ENCODE results near the gene ADGRV1.

ADGRV1 gene

GRCh38 chr5:91031402-91031752 is 472.8 kb downstream of the ADGRV1 start:
- H3K4me3 ChIP-seq (ENCODE audit: low read length) = no peak overlapping the region
- H3F3A ChIP-seq (ENCODE audit: control insufficient read depth, insufficient read depth) = no peaks in the 10 kb centered on the region
- TF ChIP-seq, protein P1, sequence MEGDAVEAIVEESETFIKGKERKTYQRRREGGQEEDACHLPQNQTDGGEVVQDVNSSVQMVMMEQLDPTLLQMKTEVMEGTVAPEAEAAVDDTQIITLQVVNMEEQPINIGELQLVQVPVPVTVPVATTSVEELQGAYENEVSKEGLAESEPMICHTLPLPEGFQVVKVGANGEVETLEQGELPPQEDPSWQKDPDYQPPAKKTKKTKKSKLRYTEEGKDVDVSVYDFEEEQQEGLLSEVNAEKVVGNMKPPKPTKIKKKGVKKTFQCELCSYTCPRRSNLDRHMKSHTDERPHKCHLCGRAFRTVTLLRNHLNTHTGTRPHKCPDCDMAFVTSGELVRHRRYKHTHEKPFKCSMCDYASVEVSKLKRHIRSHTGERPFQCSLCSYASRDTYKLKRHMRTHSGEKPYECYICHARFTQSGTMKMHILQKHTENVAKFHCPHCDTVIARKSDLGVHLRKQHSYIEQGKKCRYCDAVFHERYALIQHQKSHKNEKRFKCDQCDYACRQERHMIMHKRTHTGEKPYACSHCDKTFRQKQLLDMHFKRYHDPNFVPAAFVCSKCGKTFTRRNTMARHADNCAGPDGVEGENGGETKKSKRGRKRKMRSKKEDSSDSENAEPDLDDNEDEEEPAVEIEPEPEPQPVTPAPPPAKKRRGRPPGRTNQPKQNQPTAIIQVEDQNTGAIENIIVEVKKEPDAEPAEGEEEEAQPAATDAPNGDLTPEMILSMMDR (IDR thresholded peaks at IDR 0.05; ENCODE audit: low read depth, low read length, poor library complexity, severe bottlenecking) = no peak
- TF ChIP-seq EZH2phosphoT487 (IDR thresholded peaks at IDR 0.05; ENCODE audit: borderline replicate concordance, low read length) = no peak
- H4K20me1 ChIP-seq (ENCODE audit: control insufficient read depth, insufficient read depth, low read depth, low read length) = no peaks in the 10 kb centered on the region
- no peaks in the 10 kb centered on the region for H3K4me1 ChIP-seq (ENCODE audit: control insufficient read depth, low read length)
- no peak overlapping the region for H3K27ac ChIP-seq (ENCODE audit: low read depth, low read length)
- H3K27me3 ChIP-seq (ENCODE audit: control insufficient read depth, low read length) = no peaks in the 10 kb centered on the region; the same call in 1 of the 2 replicates
- no peaks in the 10 kb centered on the region for H3K36me3 ChIP-seq (ENCODE audit: control insufficient read depth, low read length)
- H3K9me3 ChIP-seq (ENCODE audit: control insufficient read depth, insufficient read depth, low read length) = no peaks in the 10 kb centered on the region
- no peak overlapping the region for H3K4me2 ChIP-seq (ENCODE audit: low read length)
- no peaks in the 10 kb centered on the region for H3K79me2 ChIP-seq (ENCODE audit: control insufficient read depth, low read length)
- no peaks in the 10 kb centered on the region for H3K9me2 ChIP-seq (replicated peaks; ENCODE audit: control insufficient read depth, low read length)

GRCh38 chr5:91032125-91032524 is 473.5 kb downstream of the ADGRV1 start:
- H3K4me3 ChIP-seq (ENCODE audit: low read length) = no peak overlapping the region
- H3F3A ChIP-seq (ENCODE audit: control insufficient read depth, insufficient read depth) = no peaks in the 10 kb centered on the region
- H4K20me1 ChIP-seq (ENCODE audit: control insufficient read depth, insufficient read depth, low read depth, low read length) = no peaks in the 10 kb centered on the region
- H3K4me1 ChIP-seq (ENCODE audit: control insufficient read depth, low read length) = no peaks in the 10 kb centered on the region
- no peaks in the 10 kb centered on the region for H3K9me3 ChIP-seq (ENCODE audit: control insufficient read depth, insufficient read depth, low read length)
- H3K9me2 ChIP-seq (replicated peaks; ENCODE audit: control insufficient read depth, low read length) = no peaks in the 10 kb centered on the region
- no peak overlapping the region for H3K27ac ChIP-seq (ENCODE audit: low read depth, low read length)
- no peaks in the 10 kb centered on the region; the same call in 1 of the 2 replicates for H3K27me3 ChIP-seq (ENCODE audit: control insufficient read depth, low read length)
- no peak overlapping the region for H3K4me2 ChIP-seq (ENCODE audit: low read length)
- no peaks in the 10 kb centered on the region for H3K36me3 ChIP-seq (ENCODE audit: control insufficient read depth, low read length)
- no peak for TF ChIP-seq EZH2phosphoT487 (IDR thresholded peaks at IDR 0.05; ENCODE audit: borderline replicate concordance, low read length)
- TF ChIP-seq, protein P1 (IDR thresholded peaks at IDR 0.05; ENCODE audit: low read depth, low read length, poor library complexity, severe bottlenecking) = no peak
- no peaks in the 10 kb centered on the region for H3K79me2 ChIP-seq (ENCODE audit: control insufficient read depth, low read length)

DNA sequence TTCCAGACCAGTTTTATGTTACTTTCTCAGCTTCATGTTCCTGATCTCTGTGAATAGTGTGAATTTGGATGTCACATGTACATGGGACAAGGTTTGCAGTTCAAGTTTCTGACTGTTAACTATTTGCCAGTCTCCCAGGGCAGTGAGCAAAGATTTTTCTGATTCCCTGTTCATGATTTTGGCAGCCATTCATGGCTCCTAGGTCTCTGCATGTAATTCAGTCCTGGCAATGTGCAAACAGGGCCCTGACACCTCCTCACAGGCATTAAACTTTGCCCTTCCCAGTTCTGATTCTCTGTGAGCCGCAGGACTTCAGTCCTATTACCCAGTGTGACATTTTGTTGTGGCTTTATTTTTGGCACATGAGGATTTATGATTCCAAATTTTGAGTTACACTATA is 474.8 kb downstream of the ADGRV1 start:
- no peaks in the 10 kb centered on the region for H3K9me3 ChIP-seq (ENCODE audit: control insufficient read depth, insufficient read depth, low read length)
- H3K27ac ChIP-seq (ENCODE audit: low read depth, low read length) = no peak overlapping the region
- no peaks in the 10 kb centered on the region for H3F3A ChIP-seq (ENCODE audit: control insufficient read depth, insufficient read depth)
- no peaks in the 10 kb centered on the region for H3K27me3 ChIP-seq (ENCODE audit: control insufficient read depth, low read length)
- no peaks in the 10 kb centered on the region for H3K36me3 ChIP-seq (ENCODE audit: control insufficient read depth, low read length)
- H3K4me3 ChIP-seq (ENCODE audit: low read length) = no peak overlapping the region
- H4K20me1 ChIP-seq (ENCODE audit: control insufficient read depth, insufficient read depth, low read depth, low read length) = no peaks in the 10 kb centered on the region
- H3K9me2 ChIP-seq (replicated peaks; ENCODE audit: control insufficient read depth, low read length) = no peaks in the 10 kb centered on the region
- no peak overlapping the region for H3K4me2 ChIP-seq (ENCODE audit: low read length)
- no peaks in the 10 kb centered on the region for H3K4me1 ChIP-seq (ENCODE audit: control insufficient read depth, low read length)
- TF ChIP-seq EZH2phosphoT487 (IDR thresholded peaks at IDR 0.05; ENCODE audit: borderline replicate concordance, low read length) = no peak
- TF ChIP-seq, protein P1 (IDR thresholded peaks at IDR 0.05; ENCODE audit: low read depth, low read length, poor library complexity, severe bottlenecking) = no peak
- H3K79me2 ChIP-seq (ENCODE audit: control insufficient read depth, low read length) = no peaks in the 10 kb centered on the region

Measured in DOHH2 (cell line).